HepG2 (cell line): Measurements from ENCODE around the gene TSNAXIP1. TPM values are rescaled to one million over a fixed set of nuclear protein-coding genes. Genes with fewer than 3 reads are reported as not detected.

Source experiments
- CCAR2 ChIP-seq: fragments of 200-400 bp; formaldehyde crosslinking; optimal IDR thresholded peaks from 2 replicates; pipeline ENCODE3; 2018; ENCODE audit warnings: low read depth, mild to moderate bottlenecking, low read length, moderate library complexity
- CREB1 ChIP-seq, 2 experiments: fragments of 450-650 bp in 1 of 2; IDR thresholded peaks; 2 replicates each; pipeline ENCODE4 v1.6.1; 2016 to 2017; ENCODE audit warnings: control low read depth in 1 of 2, mild to moderate bottlenecking in 1 of 2, missing compliant biosample characterization in 1 of 2, missing genetic modification characterization in 1 of 2
- DNMT3B ChIP-seq: conservative IDR thresholded peaks from 2 replicates; pipeline ENCODE4 v1.6.1; 2016; ENCODE audit warnings: missing biosample characterization, control low read depth
- FIP1L1 ChIP-seq: fragments of 200-400 bp; formaldehyde crosslinking; IDR thresholded peaks from 2 replicates; pipeline ENCODE4 v1.6.1; 2018; ENCODE audit warnings: low read depth, mild to moderate bottlenecking, low read length, moderate library complexity, borderline replicate concordance; ENCODE audit not compliant: insufficient read depth
- FOXA3 ChIP-seq: IDR thresholded peaks from 2 replicates; pipeline ENCODE4 v1.6.1; 2016; ENCODE audit warnings: missing genetic modification reagents, missing compliant biosample characterization
- KAT7 ChIP-seq: IDR thresholded peaks from 2 replicates; pipeline ENCODE4 v1.6.1; 2018; ENCODE audit warnings: borderline replicate concordance, missing compliant biosample characterization
- KDM3A ChIP-seq: IDR thresholded peaks from 2 replicates; pipeline ENCODE4 v1.6.1; 2018; ENCODE audit warnings: low read depth, missing compliant biosample characterization
- MED13 ChIP-seq: sonication (generic); formaldehyde crosslinking; IDR thresholded peaks from 2 replicates; pipeline ENCODE4 v1.5.0; 2020; ENCODE audit warnings: missing genetic modification reagents
- PBX3 ChIP-seq: sonication (generic); formaldehyde crosslinking; IDR thresholded peaks from 2 replicates; pipeline ENCODE4 v1.8.1; 2023; ENCODE audit warnings: missing genetic modification reagents, inconsistent platforms, borderline replicate concordance
- RFXAP ChIP-seq: sonication (generic); formaldehyde crosslinking; IDR thresholded peaks from 2 replicates; pipeline ENCODE4 v1.4.0; 2020; ENCODE audit warnings: missing genetic modification reagents, borderline replicate concordance
- RORA ChIP-seq: sonication (generic); formaldehyde crosslinking; IDR thresholded peaks from 2 replicates; pipeline ENCODE4 v1.5.0; 2020; ENCODE audit warnings: mild to moderate bottlenecking, missing genetic modification reagents, moderate library complexity
- SALL1 ChIP-seq: sonication (generic); formaldehyde crosslinking; IDR thresholded peaks from 2 replicates; pipeline ENCODE4 v1.8.0; 2022; ENCODE audit warnings: mild to moderate bottlenecking, missing genetic modification reagents
- SIN3B ChIP-seq: fragments of 150-350 bp; IDR thresholded peaks from 2 replicates; pipeline ENCODE4 v1.6.1; 2014; ENCODE audit warnings: low read length
- SOX13 ChIP-seq, 3 experiments: fragments of 450-650 bp in 1 of 3; sonication (generic) in 1 of 3; formaldehyde crosslinking in 1 of 3; IDR thresholded peaks in 2 of 3; conservative IDR thresholded peaks in 1 of 3; 2 replicates each; pipeline versions ENCODE4 v1.5.0 to v1.6.1; 2016 to 2020; ENCODE audit warnings: antibody characterized with exemption in 1 of 3, mild to moderate bottlenecking in 1 of 3, missing compliant biosample characterization in 1 of 3, missing genetic modification reagents in 1 of 3, moderate library complexity in 1 of 3
- ZBTB1 ChIP-seq: sonication (generic); formaldehyde crosslinking; IDR thresholded peaks from 2 replicates; pipeline ENCODE4 v1.4.0; 2020; ENCODE audit warnings: missing genetic modification reagents, borderline replicate concordance
- ZBTB43 ChIP-seq: sonication (generic); formaldehyde crosslinking; conservative IDR thresholded peaks from 2 replicates; pipeline ENCODE4 v1.4.0; 2020; ENCODE audit warnings: missing genetic modification reagents
- ZFP36L2 ChIP-seq: sonication (generic); formaldehyde crosslinking; IDR thresholded peaks from 2 replicates; pipeline ENCODE4 v1.4.0; 2020; ENCODE audit warnings: missing genetic modification reagents
- ZFP90 ChIP-seq: sonication (generic); formaldehyde crosslinking; IDR thresholded peaks from 2 replicates; pipeline ENCODE4 v1.8.0; 2022; ENCODE audit warnings: missing genetic modification reagents, mild to moderate bottlenecking, inconsistent platforms, borderline replicate concordance
- ZNF136 ChIP-seq: sonication (generic); formaldehyde crosslinking; IDR thresholded peaks from 2 replicates; pipeline ENCODE4 v1.8.1; 2022; ENCODE audit warnings: low read depth, mild to moderate bottlenecking, moderate library complexity, missing genetic modification reagents
- ZNF292 ChIP-seq: sonication (generic); formaldehyde crosslinking; IDR thresholded peaks from 2 replicates; pipeline ENCODE4 v1.8.1; 2022; ENCODE audit warnings: mild to moderate bottlenecking, low read depth, missing genetic modification reagents, borderline replicate concordance
- ZNF30 ChIP-seq: sonication (generic); formaldehyde crosslinking; IDR thresholded peaks from 2 replicates; pipeline ENCODE4 v1.5.0; 2020; ENCODE audit warnings: mild to moderate bottlenecking, missing genetic modification reagents
- ZNF557 ChIP-seq: sonication (generic); formaldehyde crosslinking; IDR thresholded peaks from 2 replicates; pipeline ENCODE4 v1.4.0; 2020; ENCODE audit warnings: missing genetic modification reagents
- ZNF644 ChIP-seq: IDR thresholded peaks from 2 replicates; pipeline ENCODE4 v1.6.1; 2016; ENCODE audit warnings: low read depth
- ZNF800 ChIP-seq: sonication (generic); formaldehyde crosslinking; IDR thresholded peaks from 2 replicates; pipeline ENCODE4 v1.4.0; 2020; ENCODE audit warnings: missing genetic modification reagents
- polyA plus RNA-seq, 8 experiments: library from polyadenylated mRNA; depleted of rRNA in 3 of 8; stranded (reverse) in 7 of 8; unstranded in 1 of 8; fragments of >200 nt; fragmentation: Illumina TruSeq in 4 of 8; extraction: Trizol in 4 of 8; gene quantifications; 2 replicates each; pipeline versions ENCODE4 v1.2.1 to v1.2.3, GENCODE V29; 2011 to 2016; ENCODE audit warnings: low read depth in 4 of 8, missing spikeins in 1 of 8, mixed read lengths in 1 of 8; ENCODE audit not compliant: insufficient read depth in 1 of 8
- total RNA-seq, 5 experiments: library from RNA; depleted of rRNA; stranded (reverse); fragments of >200 nt; fragmentation: Illumina TruSeq; extraction: Trizol; gene quantifications; 2 replicates each; pipeline ENCODE4 v1.2.3, GENCODE V29; 2016; ENCODE audit warnings: low read depth in 1 of 5

The TSNAXIP1 gene
- total and polyA plus RNA-seq, 2 of the 13 experiments (the other 11 are each of a cell fraction or from before 2014, with no cell fraction given), result 0.37 to 0.86 TPM

- peak; percentile 64; the same call in 1 of the 2 replicates for TF ChIP-seq MED13 (CRISPR knock-in tag)
- peak; percentile 67; the same call in 1 of the 2 replicates for TF ChIP-seq ZNF800 (CRISPR knock-in tag)
- no peak for TF ChIP-seq CCAR2
- no peak for TF ChIP-seq ZNF644 (CRISPR knock-in tag)
- no peak for TF ChIP-seq RFXAP (CRISPR knock-in tag)
- no peak for TF ChIP-seq DNMT3B
- no peak for TF ChIP-seq FOXA3 (CRISPR knock-in tag)
- peak; percentile 96 for TF ChIP-seq ZNF292 (CRISPR knock-in tag)
- TF ChIP-seq SIN3B, result no peak
- TF ChIP-seq KDM3A (CRISPR knock-in tag), result no peak
- no peak for TF ChIP-seq PBX3 (CRISPR knock-in tag)
- no peak for TF ChIP-seq FIP1L1
- no peak for TF ChIP-seq ZBTB43 (CRISPR knock-in tag)
- TF ChIP-seq CREB1 (IDR thresholded peaks at IDR 0.05), result no peak
- TF ChIP-seq CREB1 (CRISPR knock-in tag; IDR thresholded peaks at IDR 0.05), result no peak
- peak; percentile 24; the same call in 1 of the 2 replicates for TF ChIP-seq ZNF136 (CRISPR knock-in tag)
- TF ChIP-seq ZNF30 (CRISPR knock-in tag), result 0 out of 2 replicates have a peak, but pooled peaks have one; percentile 85
- TF ChIP-seq ZBTB1 (CRISPR knock-in tag), result no peak
- no peak for TF ChIP-seq ZNF557
- TF ChIP-seq KAT7 (CRISPR knock-in tag), result peak; percentile 87
- TF ChIP-seq RORA (CRISPR knock-in tag), result no peak
- TF ChIP-seq SOX13 (IDR thresholded peaks at IDR 0.05), result no peak
- TF ChIP-seq SOX13 (CRISPR knock-in tag; conservative IDR thresholded peaks at IDR 0.05 in 1 of 2, IDR thresholded peaks at IDR 0.05 in 1 of 2), result peak in 1 of 2 experiments; percentile 81; a peak in 1 of 4 replicates
- peak; percentile 84; the same call in 1 of the 2 replicates for TF ChIP-seq ZFP90 (CRISPR knock-in tag)
- no peak for TF ChIP-seq ZFP36L2 (CRISPR knock-in tag)
- TF ChIP-seq SALL1 (CRISPR knock-in tag), result peak; percentile 34
These were observed 36.0 kb downstream of the TSNAXIP1 start (continued) for GRCh38 chr16:67842509-67843342.
